NCI-H1930 (cell line): ENCODE data around the gene MYO7B.
"Not testable (repeated sequence)": the region's sequence is repeated elsewhere in the genome, so short reads cannot be mapped to it uniquely, and the experiment has no call there.

Experiments used
- DNase-seq, 2 experiments: peaks; one replicate each; lab custom pipeline; 2025; lab: John Stamatoyannopoulos, UW

The MYO7B gene

DNA sequence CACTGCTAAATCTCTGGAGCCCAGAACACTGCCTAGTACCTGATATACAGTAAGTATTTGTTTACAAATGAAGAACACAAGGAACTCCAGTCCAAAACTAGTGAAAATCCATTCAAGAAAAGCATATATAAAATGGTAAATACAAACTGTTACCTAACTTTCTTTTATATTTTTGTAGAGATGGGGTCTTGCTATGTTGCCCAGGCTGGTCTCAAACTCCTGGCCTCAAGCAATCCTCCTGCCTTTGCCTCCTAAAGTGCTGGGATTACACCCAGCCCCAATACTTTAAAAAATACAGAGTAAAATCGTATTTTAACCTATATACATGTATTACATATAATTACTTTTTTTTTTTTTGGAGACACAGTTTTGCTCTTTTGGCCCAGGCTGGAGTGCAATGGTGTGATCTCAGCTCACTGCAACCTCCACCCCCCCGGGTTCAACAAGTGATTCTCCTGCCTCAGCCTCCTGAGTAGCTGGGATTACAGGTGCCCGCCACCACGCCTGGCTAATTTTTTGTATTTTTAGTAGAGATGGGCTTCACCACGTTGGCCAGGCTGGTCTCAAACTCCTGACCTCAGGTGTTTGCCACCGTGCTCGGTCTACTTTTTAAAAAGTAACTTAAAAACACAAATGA is 11.2 kb upstream of the MYO7B start:
- not testable (repeated sequence) for DNase-seq

DNA sequence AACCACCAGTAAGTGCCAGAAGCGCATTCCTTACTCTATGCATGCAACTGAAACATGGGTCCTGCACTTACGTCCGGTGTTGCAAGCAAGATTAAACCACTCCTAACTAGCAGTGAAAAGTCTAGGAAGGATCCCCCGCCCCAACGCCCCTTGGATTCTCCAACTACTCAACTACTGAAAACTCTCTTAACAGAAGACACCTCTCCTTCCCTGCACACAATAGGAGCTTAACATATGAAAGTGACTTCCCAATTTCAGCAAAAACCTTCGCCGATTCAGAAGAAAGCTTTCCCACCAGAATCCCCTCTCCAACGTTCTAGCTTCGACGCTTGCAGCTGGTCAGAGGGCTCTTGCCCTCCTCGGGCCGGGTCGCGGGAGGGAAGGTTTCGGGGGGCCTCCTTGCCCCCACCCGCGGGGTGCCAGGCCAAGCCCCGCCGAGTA is 9.8 kb upstream of the MYO7B start:
- DNase-seq, result no peak

DNA sequence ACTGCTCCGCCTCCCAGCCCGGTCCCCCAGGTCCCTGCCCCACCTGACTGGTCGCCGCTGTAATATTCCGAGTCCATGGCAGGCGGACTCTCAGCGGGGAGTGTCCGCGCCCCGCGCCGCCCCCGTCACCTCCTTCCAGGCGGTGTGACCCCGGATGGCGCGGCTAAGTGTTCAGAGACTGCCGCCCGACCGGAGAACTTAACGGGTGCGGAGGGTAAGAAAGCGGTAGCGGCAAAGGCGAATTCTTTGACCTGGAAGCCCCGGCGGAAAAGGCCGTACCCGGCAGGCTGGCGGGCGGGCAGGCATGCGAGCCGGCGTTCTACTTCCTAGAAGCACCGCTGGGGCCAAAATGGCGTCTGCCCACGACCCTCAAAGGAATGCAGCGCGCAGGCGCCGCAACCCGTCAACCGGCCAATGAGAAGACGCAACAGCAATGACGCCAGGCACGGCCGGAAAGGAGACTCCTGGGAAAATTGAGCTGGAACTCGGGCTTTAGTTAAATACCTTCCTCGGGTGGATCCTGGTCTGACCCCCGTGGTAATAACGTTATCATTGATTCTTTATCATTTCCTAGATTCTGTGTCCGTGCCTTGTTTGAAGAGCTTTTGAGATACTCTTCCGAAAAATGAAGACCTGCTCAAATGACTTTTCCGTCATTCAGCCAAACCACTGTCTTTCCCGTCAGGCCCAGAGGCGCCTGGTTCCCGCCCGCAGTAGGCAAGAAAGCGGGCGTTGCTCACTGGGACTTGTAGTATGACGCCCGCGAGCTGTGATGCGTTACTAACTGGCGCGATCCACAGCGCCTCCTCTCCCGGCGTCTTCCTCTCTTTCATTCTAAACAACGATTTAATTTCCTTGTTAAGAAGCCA is 9.1 kb upstream of the MYO7B start, which contains the start of gene IWS1:
TSS of gene IWS1 (minus strand) at position 358 of the 869 bp plus-strand sequence. CDS start at position 77, 281 bp downstream.
- DNase-seq, result peak; percentile 94 to 95

DNA sequence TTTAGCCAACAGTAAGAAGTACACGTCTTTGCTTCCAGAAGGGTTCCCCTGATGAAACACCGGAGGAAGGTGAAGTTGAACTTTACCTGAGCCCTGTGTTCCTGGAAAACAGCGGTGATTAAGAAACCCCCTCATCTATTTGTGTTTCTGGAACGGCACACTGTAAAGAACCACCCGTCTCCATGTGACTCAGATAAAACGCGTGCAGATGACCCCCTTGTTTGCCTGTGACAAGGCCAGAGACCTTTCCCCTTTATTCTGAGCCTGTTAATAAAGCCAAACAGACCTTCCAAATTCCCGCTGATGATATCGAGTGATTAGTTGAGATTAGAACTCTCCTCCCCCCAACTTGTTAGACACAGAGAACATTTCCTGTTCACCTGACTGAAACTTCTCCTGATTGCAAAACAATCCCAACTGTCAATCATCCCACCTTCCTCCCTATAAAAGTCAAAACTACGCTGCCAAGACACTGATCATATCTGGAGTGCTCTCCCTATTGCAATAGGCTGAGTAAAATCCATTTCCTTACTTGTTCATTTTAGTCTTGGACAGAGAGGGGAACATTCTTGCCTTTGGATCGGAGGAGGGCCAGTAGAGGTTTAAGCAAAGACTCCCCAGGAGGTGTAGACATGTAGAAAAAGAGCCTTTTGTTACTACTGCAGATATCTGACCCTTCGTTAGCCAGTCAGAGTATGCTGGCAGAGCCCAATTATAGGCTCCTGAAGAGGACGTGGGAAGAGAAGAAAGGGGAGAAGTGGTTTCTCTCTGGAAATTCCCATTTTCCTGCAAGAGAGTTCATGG is 8.3 kb upstream of the MYO7B start:
- DNase-seq, result no peak

DNA sequence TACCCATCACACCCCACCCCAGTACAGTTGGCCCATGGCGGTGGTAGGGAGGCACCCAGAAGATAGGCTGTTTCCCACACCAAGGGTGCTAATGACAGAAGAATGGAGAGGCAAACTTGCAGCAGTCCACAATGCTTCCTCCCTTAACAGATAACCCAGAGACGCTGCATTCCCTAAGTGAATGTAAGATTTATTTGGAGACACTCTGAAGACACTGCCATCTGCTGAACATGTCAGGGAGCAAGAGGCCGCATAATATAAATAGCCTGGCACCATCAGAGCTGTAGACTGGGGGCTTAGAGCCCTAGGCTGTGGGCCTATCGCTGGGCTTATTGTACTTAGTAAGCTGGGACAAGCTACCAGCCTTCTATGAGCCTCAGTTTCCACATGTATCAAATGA is 7.0 kb upstream of the MYO7B start:
- no peak for DNase-seq

DNA sequence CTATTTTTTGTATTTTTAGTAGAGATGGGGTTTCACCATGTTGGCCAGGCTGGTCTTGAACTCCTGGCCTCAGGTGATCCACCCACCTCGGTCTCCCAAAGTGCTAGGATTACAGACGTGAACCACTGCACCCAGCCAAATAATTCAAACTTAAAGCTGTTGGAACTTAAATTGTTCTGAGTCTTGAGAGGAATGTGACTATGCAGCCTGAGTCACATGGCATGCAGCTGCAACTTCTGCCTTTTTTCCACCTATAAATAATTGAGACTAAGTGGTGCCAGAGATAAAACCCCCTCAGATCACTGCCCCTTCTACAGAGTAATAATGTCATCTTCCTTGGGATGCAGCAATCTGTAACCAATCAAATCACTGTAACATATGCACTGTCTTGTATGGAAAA is 6.1 kb upstream of the MYO7B start:
- DNase-seq, result not testable (repeated sequence)

DNA sequence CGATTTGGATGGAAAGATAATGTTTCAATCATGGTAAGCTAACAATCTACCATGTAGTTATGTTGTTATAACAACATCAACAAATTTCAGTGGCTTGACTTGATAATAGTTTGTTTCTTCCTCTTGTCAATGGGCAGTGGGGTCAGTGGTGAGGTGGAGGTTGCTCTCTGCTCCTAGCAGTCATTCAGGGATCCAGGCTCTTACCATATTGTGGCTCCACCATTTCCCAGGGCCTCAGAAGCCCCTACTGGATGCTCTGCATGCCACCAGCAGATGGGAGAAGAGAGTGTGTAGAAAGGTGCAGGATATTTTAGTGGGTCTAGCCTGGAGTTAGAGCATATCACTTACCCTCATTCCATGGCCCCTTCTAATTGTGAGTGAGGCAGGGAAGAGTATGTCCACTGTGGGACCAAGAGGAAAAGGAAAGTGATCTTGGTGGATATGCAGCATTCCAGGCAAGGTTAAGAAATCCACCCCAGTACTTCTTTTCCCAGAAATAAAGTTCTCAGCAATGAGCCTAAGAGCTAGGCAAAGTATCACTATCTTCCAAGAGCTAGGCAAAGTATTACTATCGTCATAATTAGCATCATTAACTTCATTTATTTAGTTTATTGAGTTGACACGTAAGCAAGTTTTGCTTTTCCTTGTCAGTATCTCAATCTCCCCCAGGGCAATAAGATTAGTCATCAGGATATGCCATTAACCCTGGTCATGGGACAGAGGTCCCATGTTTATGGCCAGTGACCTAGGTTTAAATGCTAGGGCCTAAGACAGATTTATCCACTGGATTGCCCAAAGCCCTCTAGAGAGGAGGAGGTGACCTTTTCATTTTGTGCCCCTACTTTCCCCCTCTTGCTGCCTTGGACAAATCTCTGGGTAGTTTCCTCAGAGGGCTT is 5.0 kb upstream of the MYO7B start:
- DNase-seq, result no peak

DNA sequence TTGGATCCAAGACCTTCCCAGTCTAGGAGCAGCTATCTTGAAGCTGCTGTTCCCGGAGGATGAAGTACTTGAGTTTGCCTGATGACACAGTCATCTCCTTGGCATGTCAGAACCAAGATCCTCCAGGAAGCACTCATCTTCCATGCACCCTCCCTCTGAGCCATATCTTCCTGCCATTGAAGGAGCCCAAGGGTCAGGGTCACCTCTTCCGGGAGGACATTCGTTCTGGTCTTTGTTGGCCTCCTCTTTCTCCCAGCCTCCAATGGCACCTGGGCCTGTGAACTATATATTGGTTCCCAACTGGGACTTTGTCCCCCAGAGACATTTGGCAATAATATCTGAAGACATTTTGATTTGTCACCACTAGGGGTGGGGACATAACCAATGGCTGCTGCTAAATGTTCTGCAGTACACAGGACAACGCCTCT is 4.2 kb upstream of the MYO7B start:
- no peak for DNase-seq

DNA sequence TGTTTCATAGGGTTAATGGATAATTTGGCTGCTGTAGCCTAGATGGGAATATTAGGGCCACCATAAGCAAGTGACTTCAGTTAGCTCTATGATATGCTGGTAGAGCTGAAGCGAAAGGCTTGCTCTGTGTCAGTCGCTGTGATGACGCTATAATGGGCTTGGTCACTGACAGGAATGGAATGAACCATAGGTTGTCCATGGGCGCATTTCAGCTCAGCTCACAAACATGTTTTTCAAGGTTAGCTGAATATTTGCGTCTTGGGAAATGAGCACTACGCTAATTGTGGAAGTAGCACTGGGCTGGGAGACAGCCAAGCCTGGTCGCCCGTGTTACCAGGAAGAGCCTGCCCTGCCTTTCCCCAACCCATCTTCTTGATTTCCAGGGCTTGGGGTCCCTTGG is 3.2 kb upstream of the MYO7B start:
- DNase-seq, result no peak

DNA sequence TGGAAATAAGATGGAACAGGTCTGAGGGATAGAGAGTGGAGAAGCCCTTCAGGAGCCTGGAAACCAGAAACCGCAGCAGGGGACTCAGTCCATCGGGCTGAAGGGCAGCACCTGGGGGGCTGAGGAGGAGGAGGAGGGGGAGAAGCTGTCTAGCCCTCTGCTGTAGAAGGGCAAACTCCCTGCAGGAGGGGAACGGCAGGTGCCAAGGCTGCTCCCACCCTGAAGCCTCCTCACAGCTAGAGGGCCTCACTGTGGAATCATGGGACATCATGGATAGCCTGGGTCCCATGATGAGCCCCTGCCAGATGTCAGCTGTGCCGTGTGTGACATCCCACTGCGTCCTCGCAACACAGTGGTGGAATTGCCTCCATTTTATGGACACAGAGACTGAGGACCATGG is 435 bp downstream of the MYO7B start:
- no peak for DNase-seq

DNA sequence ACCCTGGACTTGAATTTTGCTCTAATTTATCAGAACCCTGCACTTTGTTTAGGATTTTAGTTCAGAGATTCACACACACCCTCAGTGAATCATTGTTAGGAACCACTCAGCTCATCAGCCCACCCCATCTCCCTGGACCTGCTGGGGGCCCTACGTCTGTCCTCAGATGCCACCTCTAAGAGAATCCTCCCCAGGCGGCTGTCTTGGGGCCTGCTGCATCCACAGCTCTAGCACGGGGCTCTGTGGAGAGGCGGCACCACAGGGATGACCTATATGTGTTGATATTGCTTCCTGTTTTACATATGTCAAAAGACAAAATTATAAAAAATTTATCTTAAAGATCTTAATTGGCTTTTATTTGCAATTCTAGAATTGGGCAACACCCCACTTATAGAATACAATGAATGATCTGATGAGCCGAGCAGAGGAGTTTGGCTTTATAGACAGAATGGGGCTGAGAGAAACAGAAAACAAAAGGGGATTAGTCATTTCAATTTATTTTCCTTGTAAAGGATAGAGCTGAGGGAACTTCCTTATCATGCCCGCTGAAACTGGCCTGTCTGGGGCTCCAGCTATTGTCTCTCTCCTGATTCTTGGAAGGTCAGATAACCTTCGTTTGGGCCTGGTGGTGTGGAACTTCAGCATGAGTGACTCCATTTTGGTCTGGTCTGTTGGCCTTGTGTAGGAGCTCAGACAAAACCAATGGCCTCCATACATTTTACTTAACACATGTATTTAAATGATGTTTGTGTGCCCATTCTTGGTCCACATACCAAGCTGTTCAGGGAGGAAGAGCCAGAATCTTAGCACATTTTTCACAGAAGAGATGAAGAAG is 1.4 kb downstream of the MYO7B start:
- DNase-seq, result no peak

DNA sequence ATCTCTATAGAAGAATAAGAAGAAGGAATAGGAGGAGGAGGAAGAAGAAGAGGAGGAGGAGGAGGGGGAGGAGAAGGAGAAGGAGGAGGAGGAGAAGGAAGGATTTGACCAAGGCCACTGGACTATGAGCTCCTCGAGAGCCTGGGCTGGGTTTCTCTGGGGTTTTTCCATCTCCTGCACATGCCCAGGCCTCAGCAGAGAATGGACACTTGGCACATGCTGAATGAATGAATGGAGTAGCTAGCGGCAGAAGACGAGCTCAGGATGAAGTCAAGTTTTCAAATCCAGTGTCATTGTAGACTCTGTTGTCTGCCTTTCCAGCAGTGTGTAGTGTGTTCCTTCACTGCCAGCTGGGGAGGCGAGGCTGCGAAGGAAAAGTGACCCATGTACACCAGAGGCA is 2.2 kb downstream of the MYO7B start:
- no peak for DNase-seq

DNA sequence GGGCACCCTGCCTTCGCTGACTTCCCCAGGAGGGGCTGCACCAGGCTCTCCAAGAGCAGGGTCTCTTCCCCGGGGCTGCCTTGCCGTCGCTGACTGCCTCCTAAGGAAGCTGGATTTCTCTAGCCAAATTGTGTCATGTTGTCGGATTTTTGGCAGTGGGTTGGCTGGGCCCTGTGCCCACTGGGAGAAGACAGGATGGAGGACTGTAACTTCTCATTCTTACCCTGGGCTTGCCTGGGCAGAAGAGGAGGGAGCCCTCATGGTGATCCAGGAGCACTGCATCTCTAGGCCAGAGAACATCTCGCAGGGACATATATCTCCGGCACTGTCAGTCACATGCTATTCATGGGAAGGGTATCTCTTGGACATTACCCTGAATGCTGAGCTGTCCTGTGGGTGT is 6.3 kb downstream of the MYO7B start:
- no peak for DNase-seq

DNA sequence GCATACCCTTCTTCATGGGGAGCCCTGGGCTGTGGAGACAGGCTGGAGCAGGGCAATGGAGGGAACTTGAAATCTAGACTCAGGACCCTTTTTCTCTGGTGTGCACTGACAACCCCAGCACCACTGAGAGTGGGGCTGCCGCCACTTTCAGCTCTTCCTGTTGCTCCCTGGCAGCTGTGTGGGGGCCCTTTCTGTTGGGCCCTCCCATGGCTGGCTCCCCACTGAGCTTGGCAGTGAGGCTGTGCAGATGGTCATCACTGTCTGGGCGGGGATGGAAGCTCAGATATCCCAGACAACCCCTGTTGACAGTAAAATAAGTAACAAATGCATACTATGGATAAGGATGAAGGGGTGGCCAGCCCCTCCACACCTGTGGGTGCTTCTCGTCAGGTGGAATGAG is 6.7 kb downstream of the MYO7B start:
- no peak for DNase-seq

DNA sequence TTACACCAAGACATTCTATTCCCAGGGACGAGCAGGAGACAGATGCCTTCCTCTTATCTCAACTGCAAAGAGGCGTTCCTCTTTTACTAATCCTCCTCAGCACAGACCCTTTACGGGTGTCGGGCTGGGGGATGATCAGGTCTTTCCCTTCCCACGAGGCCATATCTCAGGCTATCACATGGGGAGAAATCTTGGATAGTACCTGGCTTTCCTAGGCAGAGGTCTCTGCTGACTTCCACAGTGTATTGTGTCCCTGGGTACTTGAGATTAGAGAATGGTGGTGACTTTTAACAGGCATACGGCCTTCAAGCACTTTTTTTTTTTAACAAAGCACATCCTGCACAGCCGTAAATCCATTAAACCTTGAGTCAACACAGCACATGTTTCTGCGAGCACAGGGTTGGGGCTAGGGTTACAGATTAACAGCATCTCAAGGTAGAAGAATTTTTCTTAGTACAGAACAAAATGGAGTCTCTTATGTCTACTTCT is 7.6 kb downstream of the MYO7B start:
- not testable (repeated sequence) for DNase-seq

DNA sequence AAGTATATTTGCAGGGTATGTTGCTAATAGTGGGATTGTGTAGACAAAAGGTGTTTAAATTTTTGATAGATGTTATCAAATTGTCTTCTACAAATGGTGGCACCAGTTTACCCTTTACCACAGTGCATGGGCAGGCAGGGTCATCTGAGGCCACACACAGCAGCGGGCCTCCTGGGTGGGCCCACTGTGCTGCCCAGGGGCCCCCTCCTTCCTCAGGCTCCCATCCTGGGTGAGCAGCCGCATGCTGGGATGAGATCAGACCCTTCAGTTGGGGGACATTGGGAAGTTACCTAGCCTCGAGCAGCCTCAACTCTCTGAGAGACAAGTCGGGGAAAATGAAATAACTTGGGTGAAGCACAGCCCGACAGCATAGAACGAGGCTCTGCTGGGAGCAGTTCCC is 9.7 kb downstream of the MYO7B start:
- DNase-seq, result no peak

DNA sequence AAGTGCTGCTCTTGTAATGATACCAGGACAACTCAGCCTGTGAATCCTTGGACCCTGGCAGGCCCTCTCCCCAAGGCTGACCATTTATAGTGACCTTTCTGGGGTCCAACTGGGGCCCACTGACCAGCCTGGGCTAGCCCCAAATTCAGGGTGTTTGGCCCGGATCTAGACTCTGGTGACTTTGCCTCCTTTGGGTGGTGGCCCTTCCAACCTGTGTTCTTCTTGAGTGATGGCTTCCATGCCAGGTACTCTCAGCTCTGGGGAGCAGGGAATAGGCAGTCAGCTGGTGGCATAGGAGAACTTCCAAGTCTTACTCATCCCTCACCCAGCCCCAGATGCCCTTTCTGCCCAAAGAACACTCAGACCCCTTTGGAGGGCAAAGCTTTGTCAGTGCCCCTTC is 10.3 kb downstream of the MYO7B start:
- no peak for DNase-seq

DNA sequence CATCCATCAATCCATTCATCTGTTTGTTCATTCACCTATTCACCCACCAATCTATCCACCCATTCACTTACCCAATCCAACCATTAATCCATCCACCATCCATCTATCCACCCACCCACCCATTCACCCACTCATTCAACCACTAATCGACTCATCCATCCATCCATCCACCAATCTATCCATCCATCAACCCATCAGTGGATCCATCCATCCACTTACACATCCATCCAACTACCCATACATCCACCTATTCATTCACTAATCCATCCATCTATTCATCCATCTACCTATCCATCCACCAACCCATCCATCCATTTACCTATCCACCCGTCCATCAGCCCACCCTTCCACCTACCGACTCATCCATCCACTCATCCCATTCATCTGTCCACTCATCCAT is 11.3 kb downstream of the MYO7B start:
- no peak for DNase-seq

DNA sequence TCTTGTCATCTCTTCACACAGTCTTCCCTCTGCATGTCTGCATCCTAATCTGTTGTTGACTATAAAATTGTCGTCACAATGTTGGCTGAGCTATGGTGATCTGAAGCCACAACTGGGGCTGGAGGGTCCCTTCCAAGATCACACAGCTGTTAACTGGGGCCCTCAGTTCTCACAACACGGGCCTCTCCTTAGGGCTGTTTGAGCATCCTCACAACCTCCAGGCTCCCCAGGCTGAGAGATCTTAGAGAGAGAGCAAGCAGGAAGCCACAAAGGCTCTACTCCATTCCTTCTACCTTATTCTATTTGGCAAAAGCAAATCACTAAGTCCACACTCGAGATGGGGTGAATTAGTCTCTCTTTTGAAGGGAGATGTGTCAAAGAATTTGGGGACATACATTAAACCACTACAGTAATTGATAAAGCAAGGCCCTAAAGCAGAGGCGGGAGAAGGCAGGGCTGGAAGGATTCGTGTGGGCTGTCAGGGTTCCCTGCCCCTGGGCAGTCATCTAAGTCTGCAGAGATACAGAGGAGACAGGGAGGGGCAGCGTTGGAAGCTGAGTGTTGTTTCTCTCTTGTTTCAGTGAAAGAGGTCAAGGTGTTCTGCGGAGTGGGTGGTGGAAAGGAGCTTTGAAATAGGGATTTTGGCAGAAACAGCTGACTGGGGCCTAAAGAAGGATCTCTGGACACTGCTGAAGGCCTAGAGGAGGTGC is 15.9 kb downstream of the MYO7B start:
- no peak for DNase-seq

DNA sequence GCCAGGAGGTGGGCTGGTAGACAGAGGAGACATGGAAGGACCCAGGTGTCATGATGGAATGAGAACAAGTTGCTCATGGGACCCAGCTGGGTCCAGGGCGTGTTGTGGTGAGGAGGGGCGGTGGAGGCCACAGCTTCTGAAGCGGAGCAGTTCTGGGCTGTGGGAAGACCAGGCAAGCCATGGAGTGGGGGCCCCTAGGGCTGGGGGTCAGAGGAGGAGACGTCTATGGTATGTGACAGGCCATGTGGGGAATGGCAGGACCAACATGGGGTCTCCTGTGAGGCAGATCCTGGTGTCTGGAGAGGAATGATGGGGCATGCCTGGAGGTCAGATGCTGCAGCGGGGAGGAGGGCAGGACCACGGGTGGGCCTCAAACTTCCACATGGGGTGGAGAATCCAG is 16.9 kb downstream of the MYO7B start:
- DNase-seq, result no peak
